ENCODE data around the gene ADIG.
"Not testable (repeated sequence)": the region's sequence is repeated elsewhere in the genome, so short reads cannot be mapped to it uniquely, and the experiment has no call there.

ADIG gene

DNA sequence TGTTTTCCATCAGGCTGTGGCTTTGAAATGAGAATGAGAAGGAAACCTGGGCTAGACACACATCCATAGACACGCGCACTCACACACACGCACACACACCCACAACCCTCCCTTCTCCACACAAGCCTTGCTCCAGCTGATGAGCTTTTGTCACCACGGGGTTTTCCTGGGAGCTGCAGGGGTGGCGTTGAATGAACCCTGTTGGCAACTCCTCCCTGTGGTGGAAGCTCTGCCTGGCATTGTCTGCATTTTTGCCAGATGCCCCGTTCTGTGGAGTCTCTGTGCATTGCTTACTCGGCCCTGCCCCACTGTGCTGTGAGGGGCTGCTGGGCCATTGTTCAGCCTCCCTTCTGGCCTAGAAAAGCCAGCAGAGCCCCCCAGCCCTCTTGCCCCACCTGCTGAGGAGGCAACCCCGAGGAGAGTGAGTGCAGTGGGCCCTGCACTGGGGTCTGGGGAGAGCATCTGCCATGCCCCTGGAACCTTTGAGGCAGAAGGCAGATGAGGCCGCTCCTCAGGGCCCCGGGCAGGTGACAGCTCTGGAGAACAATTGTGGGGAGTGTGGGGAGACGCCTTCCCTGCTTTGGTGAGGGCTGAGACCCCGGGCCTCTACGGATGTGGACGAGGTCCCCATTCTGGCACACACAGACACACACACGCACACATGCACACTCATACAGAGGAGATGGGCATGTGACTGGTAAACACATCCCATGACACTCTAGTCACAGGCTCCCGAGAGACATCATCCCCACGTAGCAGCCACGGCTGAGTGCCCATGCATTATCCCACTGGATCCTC, 9.9 kb downstream of the ADIG start:
- TF ChIP-seq, protein P1, sequence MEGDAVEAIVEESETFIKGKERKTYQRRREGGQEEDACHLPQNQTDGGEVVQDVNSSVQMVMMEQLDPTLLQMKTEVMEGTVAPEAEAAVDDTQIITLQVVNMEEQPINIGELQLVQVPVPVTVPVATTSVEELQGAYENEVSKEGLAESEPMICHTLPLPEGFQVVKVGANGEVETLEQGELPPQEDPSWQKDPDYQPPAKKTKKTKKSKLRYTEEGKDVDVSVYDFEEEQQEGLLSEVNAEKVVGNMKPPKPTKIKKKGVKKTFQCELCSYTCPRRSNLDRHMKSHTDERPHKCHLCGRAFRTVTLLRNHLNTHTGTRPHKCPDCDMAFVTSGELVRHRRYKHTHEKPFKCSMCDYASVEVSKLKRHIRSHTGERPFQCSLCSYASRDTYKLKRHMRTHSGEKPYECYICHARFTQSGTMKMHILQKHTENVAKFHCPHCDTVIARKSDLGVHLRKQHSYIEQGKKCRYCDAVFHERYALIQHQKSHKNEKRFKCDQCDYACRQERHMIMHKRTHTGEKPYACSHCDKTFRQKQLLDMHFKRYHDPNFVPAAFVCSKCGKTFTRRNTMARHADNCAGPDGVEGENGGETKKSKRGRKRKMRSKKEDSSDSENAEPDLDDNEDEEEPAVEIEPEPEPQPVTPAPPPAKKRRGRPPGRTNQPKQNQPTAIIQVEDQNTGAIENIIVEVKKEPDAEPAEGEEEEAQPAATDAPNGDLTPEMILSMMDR (IDR thresholded peaks at IDR 0.05; ENCODE audit: borderline replicate concordance, insufficient read depth, low read depth, low read length), result no peak

DNA sequence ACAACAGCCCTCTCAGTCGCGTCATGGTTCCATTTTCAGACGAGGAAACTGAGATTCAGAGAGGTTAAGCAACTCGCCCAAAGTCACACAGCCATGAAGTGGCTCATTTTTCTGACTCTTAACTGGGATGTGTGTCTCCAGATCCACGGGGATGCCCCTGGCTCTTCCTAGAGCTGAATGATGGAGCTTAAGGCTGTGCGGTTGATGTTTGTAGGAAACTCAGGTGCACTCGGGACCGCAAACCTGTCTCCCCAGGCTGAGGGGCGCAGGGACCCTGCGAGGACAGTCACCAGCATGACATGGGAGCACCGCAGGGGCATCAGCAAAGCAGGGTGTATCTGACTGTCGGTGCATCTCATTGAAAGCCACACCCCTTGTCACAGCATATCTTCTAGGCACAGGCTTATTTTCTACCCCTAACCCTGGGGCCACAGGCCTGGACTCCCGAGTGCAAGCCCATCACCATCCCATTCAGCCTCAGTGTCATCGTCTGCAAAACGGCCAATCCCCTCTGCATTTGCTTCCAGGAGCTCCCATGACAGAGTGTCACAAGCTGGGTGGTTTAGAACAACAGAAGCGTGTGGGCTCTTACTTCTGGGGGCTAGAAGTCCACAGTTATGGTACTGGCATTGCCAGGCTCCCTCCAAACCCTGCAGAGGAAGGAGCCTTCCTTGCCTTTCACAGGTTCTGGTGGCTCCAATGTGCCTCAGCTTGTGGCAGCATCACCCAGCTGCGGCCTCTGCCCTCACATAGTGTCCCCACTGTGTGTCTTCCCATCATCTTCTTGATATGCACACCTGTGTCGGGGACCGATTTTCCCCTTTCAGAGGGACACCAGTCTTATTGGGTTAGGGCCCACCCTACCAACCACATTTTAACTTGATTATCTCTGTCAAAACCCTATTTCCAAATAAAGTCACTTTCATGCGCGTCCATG, 10.7 kb downstream of the ADIG start:
- TF ChIP-seq, protein P1 (IDR thresholded peaks at IDR 0.05; ENCODE audit: borderline replicate concordance, insufficient read depth, low read depth, low read length), result no peak
- no peak overlapping the region for H3K4me3 ChIP-seq (ENCODE audit: low read depth, low read length)

More for the DNA sequence above, 9.9 kb downstream of the ADIG start:
- H3K4me3 ChIP-seq (ENCODE audit: low read depth, low read length), result no peak overlapping the region

DNA sequence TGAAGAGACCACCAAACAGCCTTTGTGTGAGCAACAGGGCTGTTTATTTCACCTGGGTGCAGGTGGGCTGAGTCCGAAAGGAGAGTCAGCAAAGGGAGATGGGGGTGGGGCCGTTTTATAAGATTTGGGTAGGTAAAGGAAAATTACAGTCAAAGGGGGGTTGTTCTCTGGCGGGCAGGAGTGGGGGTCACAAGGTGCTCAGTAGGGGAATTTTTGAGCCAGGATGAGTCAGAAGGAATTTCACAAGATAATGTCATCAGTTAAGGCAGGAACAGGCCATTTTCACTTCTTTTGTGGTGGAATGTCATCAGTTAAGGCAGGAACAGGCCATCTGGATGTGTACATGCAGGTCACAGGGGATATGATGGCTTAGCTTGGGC, 11.4 kb downstream of the ADIG start:
- not testable (repeated sequence) for H3K4me3 ChIP-seq (ENCODE audit: low read depth, low read length)

DNA sequence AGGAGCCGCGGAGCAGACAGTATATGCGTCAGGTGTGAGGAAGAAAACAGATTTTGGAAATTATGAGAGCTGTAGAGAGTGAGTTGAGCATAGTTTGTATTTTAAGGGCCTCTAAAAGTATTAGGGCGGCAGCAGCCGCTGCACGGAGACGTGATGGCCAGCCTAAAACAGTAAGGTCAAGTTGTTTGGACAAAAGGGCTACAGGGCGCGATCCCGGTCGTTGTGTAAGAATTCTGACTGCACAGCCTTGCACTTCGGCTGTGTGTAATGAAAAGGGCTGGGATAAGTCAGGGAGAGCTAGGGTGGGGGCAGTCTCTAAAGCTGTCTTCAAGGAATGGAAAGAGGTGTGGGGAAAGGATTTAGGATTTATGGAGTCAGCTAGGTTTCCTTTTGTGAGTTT, 13.3 kb downstream of the ADIG start:
- not testable (repeated sequence) for H3K4me3 ChIP-seq (ENCODE audit: low read depth, low read length)

DNA sequence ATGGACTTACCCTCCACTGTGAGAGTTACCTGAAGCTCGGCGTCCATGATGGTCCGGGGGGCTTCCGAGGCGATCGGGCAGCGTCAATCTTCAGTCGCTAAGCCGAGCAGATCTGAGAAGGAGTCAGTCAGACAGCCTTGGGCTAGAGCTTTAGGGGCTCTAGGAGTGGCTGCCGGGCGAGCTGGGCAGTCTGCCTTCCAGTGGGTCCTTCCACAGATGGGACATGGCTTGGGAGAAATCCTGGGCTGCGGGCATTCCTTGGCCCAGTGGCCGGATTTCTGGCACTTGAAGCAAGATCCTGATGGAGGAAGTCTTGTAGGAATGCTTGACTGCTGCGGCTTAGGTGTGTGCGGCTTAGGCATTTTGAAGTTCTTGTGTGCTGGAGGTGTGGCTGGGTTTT, 14.9 kb downstream of the ADIG start:
- H3K4me3 ChIP-seq (ENCODE audit: low read depth, low read length), result not testable (repeated sequence)

DNA sequence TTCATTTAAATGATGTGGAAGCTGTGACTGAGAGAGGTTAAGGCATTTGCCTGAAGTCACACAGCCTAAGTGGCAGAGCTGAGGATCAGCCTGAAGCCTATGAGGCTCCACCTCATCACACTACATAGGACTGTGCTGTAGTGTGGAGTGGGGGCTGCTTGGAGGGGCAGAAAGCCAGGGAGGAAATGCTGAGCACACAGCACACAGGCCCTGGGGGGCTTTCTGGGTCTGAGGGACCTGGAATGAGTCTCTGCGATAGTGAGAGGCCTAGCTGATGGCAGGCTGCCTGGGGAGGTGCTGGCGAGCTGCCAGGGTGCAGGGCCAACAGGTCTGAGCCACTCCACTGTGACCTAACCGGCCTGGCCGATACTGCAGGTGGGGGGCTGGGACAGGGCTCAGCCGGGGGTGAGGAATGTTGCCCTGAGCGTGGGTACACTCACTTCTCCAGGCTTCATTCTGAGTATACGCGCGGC, 18.4 kb downstream of the ADIG start:
- TF ChIP-seq, protein P1 (IDR thresholded peaks at IDR 0.05; ENCODE audit: borderline replicate concordance, insufficient read depth, low read depth, low read length), result no peak
- no peak overlapping the region for H3K4me3 ChIP-seq (ENCODE audit: low read depth, low read length)

DNA sequence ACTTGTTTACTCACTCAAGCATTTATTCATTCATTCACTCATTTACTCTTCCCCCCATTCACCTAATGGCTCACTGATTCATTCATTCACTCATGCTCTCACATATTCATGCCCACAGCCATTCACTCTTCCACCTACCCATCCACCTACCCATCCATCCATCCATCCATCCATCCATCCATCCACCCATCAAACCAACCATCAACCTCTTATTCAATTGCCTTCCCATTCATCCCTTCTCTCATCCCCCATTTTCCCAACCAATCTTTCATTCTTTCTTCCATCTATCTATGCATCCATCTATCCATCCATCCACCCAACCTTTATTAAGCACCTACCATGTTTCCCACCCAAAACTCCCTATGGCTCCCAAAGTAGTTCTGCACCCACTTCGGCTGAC, 19.1 kb downstream of the ADIG start:
- TF ChIP-seq, protein P1 (IDR thresholded peaks at IDR 0.05; ENCODE audit: borderline replicate concordance, insufficient read depth, low read depth, low read length), result no peak
- H3K4me3 ChIP-seq (ENCODE audit: low read depth, low read length), result no peak overlapping the region

DNA sequence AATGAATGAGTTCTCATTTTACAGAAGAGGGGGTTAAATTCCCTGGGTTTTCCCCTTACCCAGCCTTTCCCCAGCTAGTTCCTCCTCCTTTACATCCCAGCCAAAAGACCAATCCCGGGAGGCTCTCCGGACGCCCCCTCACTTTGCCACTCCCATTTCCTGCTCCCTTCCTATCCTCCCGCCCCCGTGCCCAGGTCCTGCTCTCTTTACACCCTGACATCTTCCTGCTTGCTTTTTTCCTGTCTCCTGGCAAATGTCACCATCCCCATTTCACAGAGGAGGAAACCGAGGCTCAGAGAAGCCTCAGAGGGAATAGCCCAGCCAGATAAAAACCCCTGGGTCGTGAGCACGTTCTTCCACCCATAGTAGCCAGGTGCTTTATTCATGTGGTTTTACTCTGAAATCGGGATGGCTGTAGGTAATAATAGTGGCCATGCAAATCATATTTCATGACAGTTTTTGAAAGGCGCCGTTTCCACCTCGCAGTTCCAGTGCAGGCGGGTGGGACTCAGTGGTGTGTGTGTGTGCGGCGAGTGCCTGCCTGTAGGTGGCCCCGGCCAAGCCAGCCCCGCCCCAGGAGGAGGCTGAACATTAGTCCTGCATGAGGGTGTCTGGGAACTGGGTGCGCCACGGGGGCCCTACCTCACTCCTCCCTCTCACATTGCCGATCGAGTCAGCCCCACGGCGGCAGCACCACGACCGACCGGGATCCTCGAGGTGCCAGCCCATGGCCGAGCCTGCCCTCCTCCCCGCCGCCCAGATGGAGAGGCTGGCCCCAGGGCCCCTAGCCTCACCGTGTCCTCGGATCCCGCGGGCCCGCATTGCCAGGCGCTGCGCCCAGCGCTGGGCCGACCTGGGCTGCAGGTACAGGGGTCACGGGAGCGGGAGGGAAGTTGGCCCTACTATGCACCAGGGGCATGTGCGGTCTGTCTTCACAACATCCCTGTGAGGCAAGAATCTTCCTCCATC, 20.5 kb downstream of the ADIG start, which contains the start of gene ARHGAP40:
Gene ARHGAP40, plus strand, starts transcription at position 594 of the 969 bp plus-strand sequence.
- TF ChIP-seq, protein P1 (IDR thresholded peaks at IDR 0.05; ENCODE audit: borderline replicate concordance, insufficient read depth, low read depth, low read length), result 0 out of 2 replicates have a peak, but pooled peaks have one; percentile 13
- H3K4me3 ChIP-seq (ENCODE audit: low read depth, low read length), result no peak within 1 kb of the TSS

Measured in GM12875 (cell line).